GM21737 (cell line): ENCODE data around the gene SLC2A11.

Experiments
- ATAC-seq: cut with Tn5 transposase; IDR thresholded peaks from one replicate; pipeline ENCODE4 v1.9.1; 2021; ENCODE audit warnings: mild to moderate bottlenecking, moderate library complexity; ENCODE audit not compliant: unreplicated experiment

Gene SLC2A11

DNA sequence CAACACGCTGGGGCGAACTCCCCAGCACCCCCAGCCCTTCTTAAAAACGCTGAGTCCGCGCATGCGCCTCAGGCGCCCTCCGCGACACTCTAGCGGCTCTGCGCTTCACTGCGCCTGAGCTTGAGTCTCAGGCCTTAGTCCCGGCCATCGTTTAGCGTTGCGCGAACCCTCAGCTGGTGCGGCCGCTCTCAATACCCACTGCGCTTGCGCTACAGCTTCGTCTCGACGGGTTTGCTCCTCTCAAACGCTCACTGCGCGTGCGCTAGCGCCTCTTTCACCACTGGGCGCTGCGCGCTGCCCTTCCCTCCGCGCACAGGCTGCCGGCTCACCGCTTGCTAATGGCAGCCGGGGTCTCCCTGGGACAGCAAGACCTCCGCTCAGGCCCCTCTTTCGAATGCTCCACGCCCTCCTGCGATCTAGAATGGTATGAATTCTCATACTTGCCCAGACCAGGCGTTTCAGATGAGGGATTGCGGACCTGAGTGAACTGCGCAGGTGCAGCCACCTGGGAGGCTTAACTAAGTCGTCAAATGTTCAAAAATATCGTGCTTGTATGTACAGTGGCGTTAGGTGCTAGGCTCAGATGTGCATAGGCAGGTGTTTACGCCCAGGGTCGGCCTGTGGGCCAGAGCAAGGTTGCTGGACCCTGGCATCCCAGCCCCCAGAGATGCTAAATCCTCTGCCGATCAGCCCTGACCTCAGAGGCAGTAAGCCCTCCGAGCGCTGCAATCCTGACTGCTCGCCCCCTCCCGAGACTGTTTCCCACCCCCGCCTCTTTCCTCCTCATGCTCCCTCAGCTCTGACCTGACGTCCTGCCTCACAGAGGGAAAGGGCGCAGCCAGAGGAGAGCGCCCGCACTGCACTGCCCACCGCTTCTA, at the start of gene SLC2A11:
Gene SLC2A11 (plus strand): TSS at position 270 of the 878 bp plus-strand sequence. CDS start 125 bp downstream, at position 395.
- ATAC-seq, result peak; percentile 95

DNA sequence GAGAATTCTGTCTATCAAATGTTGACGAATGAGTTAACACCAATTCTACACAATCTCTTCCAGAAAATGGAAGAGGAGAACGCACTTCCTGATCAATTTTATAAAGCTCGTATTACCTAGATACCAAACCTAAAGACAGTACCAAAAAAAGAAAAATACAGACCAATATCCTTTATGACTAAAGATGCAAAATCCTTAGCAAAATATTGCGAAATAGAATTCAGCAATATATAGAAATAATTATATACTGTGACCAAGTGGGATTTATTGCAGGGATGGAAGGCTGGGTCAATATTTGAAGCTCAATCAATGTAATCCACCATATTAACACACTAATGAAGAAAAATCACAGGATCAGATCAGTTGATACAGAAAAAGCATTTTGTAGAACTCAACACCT, 45.3 kb upstream of the SLC2A11 start:
- no peak for ATAC-seq

DNA sequence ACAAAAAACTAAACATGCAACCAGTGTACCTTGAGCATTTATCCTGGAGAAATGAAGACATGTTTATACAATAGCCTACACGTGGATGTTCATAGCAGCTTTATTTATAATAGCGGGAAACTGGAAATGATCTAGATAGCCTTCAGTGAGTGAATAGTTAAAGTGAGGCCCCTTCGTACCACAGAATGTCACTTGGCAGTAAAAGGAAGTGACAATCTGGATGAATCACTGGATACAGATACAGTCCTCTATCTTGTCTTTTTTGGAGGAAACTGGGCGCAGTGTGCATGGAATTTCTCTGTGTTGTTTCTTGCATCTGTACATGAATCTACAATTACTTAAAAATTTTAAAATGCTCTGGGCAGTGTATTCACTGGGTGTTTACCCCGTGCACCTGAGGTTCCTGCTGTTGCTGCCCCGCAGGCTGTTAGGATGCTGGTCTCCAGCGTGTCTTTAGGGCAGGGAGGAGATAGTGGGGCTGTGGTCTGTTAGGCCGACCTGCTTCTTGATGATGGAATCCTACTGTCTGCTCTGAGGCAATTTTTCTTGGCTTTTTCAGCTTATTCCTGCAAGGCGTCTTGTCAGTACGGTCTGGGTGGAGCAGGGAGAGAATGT, 42.0 kb upstream of the SLC2A11 start:
- no peak for ATAC-seq

DNA sequence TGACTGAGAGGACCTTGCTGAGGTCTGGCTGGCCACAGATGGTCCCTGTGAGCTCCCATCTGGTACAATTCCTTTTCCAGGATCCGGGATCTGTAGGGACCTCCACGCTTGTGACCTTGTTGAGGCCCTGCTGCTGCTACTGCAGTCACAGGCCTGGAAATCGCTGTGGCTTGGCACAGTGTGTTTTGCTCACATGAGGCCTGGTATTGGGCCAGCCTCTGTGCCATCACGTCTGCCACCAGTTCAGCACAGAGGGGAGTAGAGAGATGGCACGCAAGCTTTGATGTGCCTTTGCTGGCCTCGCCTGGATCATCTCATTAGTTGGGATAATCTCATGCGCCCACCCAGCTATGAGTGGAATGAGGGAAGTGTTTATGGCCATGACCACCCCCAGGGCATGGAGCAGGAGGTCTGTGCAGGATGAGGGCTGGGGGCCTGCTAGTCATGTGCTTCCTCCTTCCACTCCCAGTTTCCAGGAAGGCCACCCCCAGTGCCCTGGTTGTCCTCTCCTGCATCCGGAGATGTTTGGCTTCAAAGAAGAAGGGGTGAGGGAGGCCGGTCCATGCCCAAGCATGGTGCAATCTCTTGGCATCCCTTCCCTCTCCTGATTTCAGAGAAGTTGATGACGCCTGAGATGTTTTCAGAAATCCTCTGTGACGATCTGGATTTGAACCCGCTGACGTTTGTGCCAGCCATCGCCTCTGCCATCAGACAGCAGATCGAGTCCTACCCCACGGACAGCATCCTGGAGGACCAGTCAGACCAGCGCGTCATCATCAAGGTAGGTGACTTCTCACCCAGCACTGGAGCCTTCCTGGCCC, 41.3 kb upstream of the SLC2A11 start:
- no peak for ATAC-seq

- ATAC-seq, result no peak
These were observed 40.5 kb upstream of the SLC2A11 start for GRCh38 chr22:23817146-23817545.

- ATAC-seq, result no peak
These were observed 39.1 kb upstream of the SLC2A11 start for GRCh38 chr22:23818541-23818940.

GRCh38 chr22:23820748-23821211, 36.9 kb upstream of the SLC2A11 start:
- no peak for ATAC-seq

DNA sequence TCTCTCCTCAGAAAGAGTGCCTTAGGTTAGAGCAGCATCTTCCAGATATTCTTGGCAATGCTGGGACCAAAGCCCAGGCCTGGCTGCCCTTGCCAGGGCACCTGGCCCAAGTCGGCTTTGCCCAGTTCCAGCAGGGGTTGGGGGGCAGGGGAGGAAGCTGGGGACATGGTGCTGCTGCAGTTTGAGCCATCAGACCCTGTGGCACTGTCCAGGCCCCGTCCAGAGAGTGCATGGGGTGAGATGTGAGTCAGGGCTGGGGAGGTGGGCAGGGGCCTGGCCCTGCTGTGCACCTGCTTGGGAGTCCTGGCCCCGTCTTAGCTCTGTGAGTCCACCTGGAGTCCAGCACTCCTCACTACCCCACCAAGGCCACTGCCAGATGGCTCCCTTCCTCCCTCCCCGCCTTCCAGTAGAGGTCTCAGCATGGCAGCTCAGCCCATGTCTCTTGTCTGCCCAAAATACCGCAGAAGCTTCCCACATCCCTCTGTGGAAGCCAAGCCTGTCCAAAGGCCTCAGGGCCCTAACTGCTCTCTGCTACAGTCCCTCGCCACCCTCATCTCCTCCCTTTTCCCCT, 35.5 kb upstream of the SLC2A11 start:
- no peak for ATAC-seq

GRCh38 chr22:23823331-23823791, 34.3 kb upstream of the SLC2A11 start:
- no peak for ATAC-seq

DNA sequence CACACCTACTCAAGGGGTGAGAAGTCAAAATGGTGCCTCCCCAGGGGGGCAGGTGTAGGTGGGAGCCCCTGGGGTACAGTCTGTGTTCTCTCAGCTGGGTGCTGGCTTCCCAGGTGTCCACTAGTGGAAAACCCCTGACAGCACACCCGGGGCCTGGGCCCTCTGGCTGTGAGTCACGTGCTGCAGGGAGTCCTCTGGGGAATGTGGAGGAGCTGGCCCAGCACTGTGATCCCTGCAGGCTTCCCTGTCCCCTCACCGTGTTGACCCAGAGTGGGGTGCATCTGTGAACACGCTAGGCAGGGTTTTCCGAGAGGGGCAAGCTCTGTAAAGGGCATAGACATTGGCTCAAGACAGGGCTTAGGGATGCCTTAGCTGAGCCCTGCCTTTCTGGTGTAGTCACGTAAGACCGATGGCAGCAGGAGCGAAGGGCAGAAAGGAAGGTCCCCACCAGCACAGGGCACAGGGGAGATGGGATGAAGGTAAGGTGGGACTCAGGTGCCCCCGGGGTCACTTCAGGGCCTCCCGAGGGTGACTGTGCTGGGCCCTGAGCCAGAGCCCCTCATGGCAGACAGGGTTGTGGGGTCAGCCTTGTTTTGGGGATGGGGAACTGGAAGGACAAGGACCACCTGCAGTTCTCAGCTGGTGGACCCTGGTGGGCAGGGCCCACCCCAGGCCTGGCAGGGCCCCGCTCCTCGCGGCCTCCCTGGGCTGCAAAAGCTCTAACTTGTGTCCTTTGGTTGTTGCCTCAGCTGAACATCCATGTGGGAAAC, 33.0 kb upstream of the SLC2A11 start:
- no peak for ATAC-seq

GRCh38 chr22:23825246-23825905, 32.3 kb upstream of the SLC2A11 start:
- no peak for ATAC-seq

DNA sequence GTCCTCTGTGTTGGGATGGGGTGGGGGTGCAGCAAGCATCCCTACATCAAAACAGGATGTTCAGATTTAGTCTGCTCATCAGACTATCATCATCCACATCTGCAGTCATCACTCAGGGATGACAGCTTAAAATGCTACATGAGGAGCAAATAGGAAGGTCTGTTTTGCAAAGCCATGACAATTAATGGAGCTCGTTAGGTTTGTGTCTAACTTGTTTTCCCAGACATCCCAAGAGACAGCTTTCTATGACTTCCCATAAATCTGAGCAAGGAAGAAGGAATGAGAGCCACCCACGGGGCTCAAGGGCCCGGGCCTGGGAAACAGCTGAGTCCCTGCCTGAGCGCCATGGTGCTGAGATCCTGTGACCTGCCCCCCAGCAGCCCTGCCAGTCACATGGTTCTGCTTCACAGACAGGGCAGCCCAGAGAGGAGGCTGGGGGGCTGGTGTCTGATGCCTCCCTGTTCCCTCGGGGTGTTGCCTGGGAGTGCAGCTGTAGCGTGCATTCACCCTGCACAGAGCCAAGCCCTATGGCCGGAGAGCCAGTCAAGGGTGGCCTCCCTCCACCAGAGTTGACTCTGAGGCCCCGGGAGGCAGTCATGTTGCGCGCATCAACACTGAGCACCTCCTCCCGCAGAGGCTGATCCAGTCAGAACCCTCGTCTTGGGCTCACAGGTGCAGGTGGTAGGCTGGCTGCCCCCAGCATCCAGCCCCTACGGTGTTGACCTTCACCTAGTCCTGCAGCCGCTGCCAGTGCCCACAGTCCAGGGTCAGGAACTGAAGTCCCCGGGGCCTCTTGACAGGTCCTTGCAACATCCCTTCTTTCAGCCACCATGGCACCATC, 30.9 kb upstream of the SLC2A11 start:
- ATAC-seq, result no peak

- ATAC-seq, result no peak
These were observed 30.2 kb upstream of the SLC2A11 start for GRCh38 chr22:23827351-23827995.

GRCh38 chr22:23828800-23829680, 28.6 kb upstream of the SLC2A11 start:
- no peak for ATAC-seq

DNA sequence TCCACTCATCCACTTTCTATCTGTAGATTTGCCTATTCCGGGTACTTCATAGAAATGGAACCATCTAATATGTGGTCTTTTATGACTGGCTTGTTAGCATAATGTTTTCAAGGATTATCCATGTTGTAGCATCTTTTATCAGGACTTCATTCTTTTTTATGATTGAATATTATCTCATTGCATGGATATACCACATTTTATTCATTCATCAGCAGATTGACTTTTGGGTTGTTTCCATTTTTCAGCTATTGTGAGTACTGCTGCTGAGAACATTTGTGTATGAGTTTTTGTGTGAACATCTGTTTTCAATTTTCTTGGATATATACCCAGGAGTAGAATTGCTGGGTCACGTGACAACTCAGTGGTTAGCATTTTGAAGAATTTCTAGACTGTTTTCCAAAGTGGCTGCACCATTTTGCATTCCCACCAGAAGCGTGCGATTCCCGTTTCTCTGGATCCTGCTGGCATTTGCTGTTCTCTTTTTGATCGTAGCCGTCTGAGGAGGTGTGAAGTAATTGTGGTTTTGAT, 27.8 kb upstream of the SLC2A11 start:
- no peak for ATAC-seq

DNA sequence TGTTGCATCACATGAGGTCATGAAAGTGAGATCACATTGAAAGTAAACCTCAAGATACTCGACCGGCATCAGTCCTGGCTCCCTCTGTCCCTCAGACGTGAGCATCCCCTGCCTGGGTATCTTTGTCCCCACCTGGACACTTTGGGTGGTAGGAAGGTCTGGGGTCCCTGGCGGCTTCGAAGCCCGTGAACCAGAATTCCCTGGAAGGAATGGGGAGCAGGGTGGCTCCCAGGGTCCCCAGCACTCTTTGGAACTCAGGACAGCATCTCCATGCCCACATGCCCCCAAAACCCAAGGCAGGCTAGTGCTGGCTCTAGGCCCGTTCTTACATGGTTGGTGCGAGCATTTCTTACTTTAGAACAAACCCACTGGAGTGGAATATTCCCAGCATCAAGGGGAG, 26.4 kb upstream of the SLC2A11 start:
- no peak for ATAC-seq

- ATAC-seq, result no peak
These were observed 25.9 kb upstream of the SLC2A11 start for GRCh38 chr22:23831781-23832180.
